K562 (cell line): Measurements from ENCODE around the gene DUS3L. TPM values are rescaled to one million over a fixed set of nuclear protein-coding genes. Genes with fewer than 3 reads are reported as not detected.

Experiments used
- CREBBP ChIP-seq: IDR thresholded peaks from one replicate; pipeline ENCODE4 v1.6.1; 2012; ENCODE audit warnings: low read depth, mild to moderate bottlenecking, control low read depth, inconsistent platforms, low read length
- FOS ChIP-seq: IDR thresholded peaks from 3 replicates; pipeline ENCODE4 v1.6.1; 2011; ENCODE audit not compliant: insufficient read length; ENCODE audit errors: extremely low read depth
- GABPB1 ChIP-seq: sonication (generic); formaldehyde crosslinking; IDR thresholded peaks from 2 replicates; pipeline ENCODE4 v1.8.0; 2022; ENCODE audit warnings: mild to moderate bottlenecking, missing genetic modification reagents
- GABPB2 ChIP-seq: fragments of 250-450 bp; sonication (Bioruptor Pico); conservative IDR thresholded peaks from 2 replicates; pipeline ENCODE4 v1.5.1; 2021; ENCODE audit warnings: mild to moderate bottlenecking
- HMG20A ChIP-seq: fragments of 450-650 bp; formaldehyde crosslinking; conservative IDR thresholded peaks from 2 replicates; pipeline ENCODE4 v1.4.0; 2020; ENCODE audit warnings: mild to moderate bottlenecking, mixed read lengths
- MCM3 ChIP-seq: fragments of 450-650 bp; IDR thresholded peaks from 2 replicates; pipeline ENCODE4 v1.6.1; 2016
- MCM7 ChIP-seq, 2 experiments: fragments of 450-650 bp; IDR thresholded peaks; 2 replicates each; pipeline ENCODE4 v1.6.1; 2016 to 2018
- NCOA6 ChIP-seq: fragments of 450-650 bp; IDR thresholded peaks from 2 replicates; pipeline ENCODE4 v1.6.1; 2017; ENCODE audit warnings: mild to moderate bottlenecking
- PHF21A ChIP-seq: fragments of 450-650 bp; IDR thresholded peaks from 2 replicates; pipeline ENCODE4 v1.6.1; 2017; ENCODE audit warnings: low read depth, borderline replicate concordance
- POLR2A ChIP-seq: fragments of 450-650 bp; conservative IDR thresholded peaks from 2 replicates; pipeline ENCODE4 v1.6.1; 2016
- POU5F1 ChIP-seq: fragments of 150-350 bp; IDR thresholded peaks from 2 replicates; pipeline ENCODE4 v1.6.1; 2014; ENCODE audit warnings: borderline replicate concordance, low read length, low read depth, mild to moderate bottlenecking; ENCODE audit not compliant: partially characterized antibody
- SLC30A9 ChIP-seq: fragments of 250-450 bp; sonication (Bioruptor Pico); IDR thresholded peaks from 2 replicates; pipeline ENCODE4 v1.8.0; 2022; ENCODE audit warnings: mild to moderate bottlenecking, moderate library complexity
- SP2 ChIP-seq: IDR thresholded peaks from 2 replicates; pipeline ENCODE4 v1.6.1; 2011; ENCODE audit warnings: mild to moderate bottlenecking, low read depth, low read length, moderate library complexity; ENCODE audit not compliant: poor library complexity, severe bottlenecking; ENCODE audit errors: extremely low read depth
- SREBF1 ChIP-seq: fragments of 150-350 bp; IDR thresholded peaks from 2 replicates; pipeline ENCODE4 v1.6.1; 2014; ENCODE audit warnings: antibody characterized with exemption, low read depth, low read length, borderline replicate concordance
- SRF ChIP-seq, 2 experiments: fragments of 250-450, 450-650 bp in 1 of 2; sonication (Bioruptor Pico) in 1 of 2; sonication (generic) in 1 of 2; formaldehyde crosslinking; IDR thresholded peaks; 2 replicates each; pipeline versions ENCODE4 v1.5.0 to v1.5.1; 2020 to 2022; ENCODE audit warnings: mild to moderate bottlenecking in 1 of 2, missing genetic modification reagents in 1 of 2
- STAT5B ChIP-seq: fragments of 250-450 bp; sonication (Bioruptor Pico); IDR thresholded peaks from 2 replicates; pipeline ENCODE4 v1.8.0; 2021; ENCODE audit warnings: mild to moderate bottlenecking, inconsistent platforms
- ZNF175 ChIP-seq: fragments of 200-800 bp; sonication (Bioruptor generic); IDR thresholded peaks from 2 replicates; pipeline ENCODE4 v1.6.1; 2016; ENCODE audit warnings: low read depth, mild to moderate bottlenecking, missing genetic modification characterization, missing compliant biosample characterization
- ZNF316 ChIP-seq: fragments of 450-650 bp; IDR thresholded peaks from 2 replicates; pipeline ENCODE4 v1.6.1; 2016
- ZNF431 ChIP-seq: sonication (generic); formaldehyde crosslinking; IDR thresholded peaks from 2 replicates; pipeline ENCODE4 v1.8.0; 2022; ENCODE audit warnings: mild to moderate bottlenecking, missing genetic modification reagents
- ZNF785 ChIP-seq: fragments of 250-450 bp; sonication (Bioruptor Pico); IDR thresholded peaks from 2 replicates; pipeline ENCODE4 v1.4.0; 2020; ENCODE audit warnings: mild to moderate bottlenecking
- polyA plus RNA-seq, 8 experiments: library from polyadenylated mRNA; depleted of rRNA in 4 of 8; stranded (reverse) in 5 of 8; unstranded in 3 of 8; fragments of >200 nt; fragmentation: Nextera tagmentation in 2 of 8; fragmentation: Illumina TruSeq in 1 of 8; extraction: Ambion mirVana in 2 of 8; extraction: Trizol in 1 of 8; gene quantifications; 2 replicates each; pipeline versions ENCODE4 v1.2.1 to v1.2.3, GENCODE V29; 2011 to 2014; ENCODE audit warnings: inconsistent platforms in 1 of 8, missing spikeins in 1 of 8
- total RNA-seq, 7 experiments: library from RNA; depleted of rRNA in 6 of 7; stranded (reverse); fragments of >200 nt in 6 of 7; fragmentation: Illumina TruSeq in 2 of 7; extraction: Trizol in 2 of 7; gene quantifications; 2 replicates each; pipeline versions ENCODE4 v1.2.1 to v1.2.3, GENCODE V29; 2011 to 2021; ENCODE audit warnings: low replicate concordance in 1 of 7
- TF ChIP-seq, protein P1 (sequence below): sonication (generic); formaldehyde crosslinking; IDR thresholded peaks from 2 replicates; pipeline ENCODE4 v1.8.0; 2022; ENCODE audit warnings: missing genetic modification reagents, mild to moderate bottlenecking, borderline replicate concordance
- TF ChIP-seq, protein P2 (sequence below): fragments of 250-450 bp; sonication (Bioruptor Pico); IDR thresholded peaks from 2 replicates; pipeline ENCODE4 v1.4.0; 2020; ENCODE audit warnings: mild to moderate bottlenecking, moderate library complexity, borderline replicate concordance
- TF ChIP-seq, protein P3 (sequence below): fragments of 250-450 bp; sonication (Bioruptor Pico); IDR thresholded peaks from 2 replicates; pipeline ENCODE4 v1.8.0; 2021; ENCODE audit warnings: mild to moderate bottlenecking, moderate library complexity

The DUS3L gene
- total and polyA plus RNA-seq, 9 of the 15 experiments (the other 6 are each of a cell fraction or from before 2014, with no cell fraction given), result 1.7 to 102 (median 77.5) TPM

DNA sequence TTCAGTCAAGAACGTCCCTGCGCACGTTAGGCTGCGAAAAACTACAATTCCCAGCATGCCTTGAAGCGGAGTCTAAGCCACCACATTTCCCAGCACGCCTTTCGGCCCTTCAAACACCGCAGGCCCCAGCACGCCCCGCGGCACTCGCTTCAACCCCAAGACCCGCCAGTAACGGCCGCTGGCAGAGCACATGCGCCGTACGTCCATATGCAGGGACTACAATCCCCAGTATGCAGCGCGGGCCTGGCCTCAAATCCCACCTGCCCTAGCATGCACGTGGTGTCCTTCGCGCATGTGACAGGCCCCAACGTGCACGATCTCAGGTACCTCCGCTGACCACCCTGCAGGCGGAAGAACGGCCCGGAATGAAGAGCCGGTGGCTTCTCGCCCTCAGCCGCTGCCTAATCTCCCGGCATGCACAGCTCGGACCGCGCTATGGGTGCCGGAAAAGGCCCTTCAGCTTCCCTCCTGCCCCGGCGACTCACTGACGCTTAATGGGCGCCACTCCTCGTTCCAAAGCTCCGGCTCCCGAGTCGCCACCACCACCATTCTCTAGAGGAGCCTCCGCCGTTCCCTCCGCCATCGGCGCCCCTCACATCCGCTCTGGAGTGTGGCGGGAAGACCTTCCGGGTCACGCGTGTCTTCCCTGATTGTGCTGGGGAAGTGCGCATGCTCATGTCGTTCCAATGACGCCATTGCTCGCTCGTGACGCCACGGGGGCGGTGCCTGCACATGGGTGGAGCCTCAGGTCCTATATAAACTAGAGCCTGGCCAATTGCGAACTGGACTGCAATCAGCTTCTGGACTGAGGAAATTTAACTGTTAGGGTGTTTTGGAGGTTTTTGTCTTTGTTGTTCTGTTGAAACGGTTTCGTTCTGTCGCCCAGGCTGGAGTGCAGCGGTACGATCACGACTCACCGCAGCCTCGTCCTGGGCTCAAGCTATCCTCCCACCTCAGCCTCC lies at the start of gene DUS3L (continued):
- TF ChIP-seq, protein P1, sequence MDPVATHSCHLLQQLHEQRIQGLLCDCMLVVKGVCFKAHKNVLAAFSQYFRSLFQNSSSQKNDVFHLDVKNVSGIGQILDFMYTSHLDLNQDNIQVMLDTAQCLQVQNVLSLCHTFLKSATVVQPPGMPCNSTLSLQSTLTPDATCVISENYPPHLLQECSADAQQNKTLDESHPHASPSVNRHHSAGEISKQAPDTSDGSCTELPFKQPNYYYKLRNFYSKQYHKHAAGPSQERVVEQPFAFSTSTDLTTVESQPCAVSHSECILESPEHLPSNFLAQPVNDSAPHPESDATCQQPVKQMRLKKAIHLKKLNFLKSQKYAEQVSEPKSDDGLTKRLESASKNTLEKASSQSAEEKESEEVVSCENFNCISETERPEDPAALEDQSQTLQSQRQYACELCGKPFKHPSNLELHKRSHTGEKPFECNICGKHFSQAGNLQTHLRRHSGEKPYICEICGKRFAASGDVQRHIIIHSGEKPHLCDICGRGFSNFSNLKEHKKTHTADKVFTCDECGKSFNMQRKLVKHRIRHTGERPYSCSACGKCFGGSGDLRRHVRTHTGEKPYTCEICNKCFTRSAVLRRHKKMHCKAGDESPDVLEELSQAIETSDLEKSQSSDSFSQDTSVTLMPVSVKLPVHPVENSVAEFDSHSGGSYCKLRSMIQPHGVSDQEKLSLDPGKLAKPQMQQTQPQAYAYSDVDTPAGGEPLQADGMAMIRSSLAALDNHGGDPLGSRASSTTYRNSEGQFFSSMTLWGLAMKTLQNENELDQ (CRISPR knock-in tag), result 0 out of 2 replicates have a peak, but pooled peaks have one; percentile 19
- TF ChIP-seq NCOA6, result no peak
- peak; percentile 99 for TF ChIP-seq GABPB1 (CRISPR knock-in tag)
- TF ChIP-seq HMG20A (CRISPR knock-in tag), result no peak
- no peak for TF ChIP-seq ZNF785
- no peak for TF ChIP-seq MCM7 (IDR thresholded peaks at IDR 0.05)
- TF ChIP-seq SRF (CRISPR knock-in tag; IDR thresholded peaks at IDR 0.05), result peak in 1 of 2 experiments; percentile 50; a peak in 1 of 4 replicates
- no peak for TF ChIP-seq PHF21A
- TF ChIP-seq SP2, result no peak
- TF ChIP-seq POU5F1, result peak; percentile 10
- peak; percentile 90 for TF ChIP-seq ZNF175 (CRISPR knock-in tag)
- TF ChIP-seq FOS, result no peak
- TF ChIP-seq, protein P2, sequence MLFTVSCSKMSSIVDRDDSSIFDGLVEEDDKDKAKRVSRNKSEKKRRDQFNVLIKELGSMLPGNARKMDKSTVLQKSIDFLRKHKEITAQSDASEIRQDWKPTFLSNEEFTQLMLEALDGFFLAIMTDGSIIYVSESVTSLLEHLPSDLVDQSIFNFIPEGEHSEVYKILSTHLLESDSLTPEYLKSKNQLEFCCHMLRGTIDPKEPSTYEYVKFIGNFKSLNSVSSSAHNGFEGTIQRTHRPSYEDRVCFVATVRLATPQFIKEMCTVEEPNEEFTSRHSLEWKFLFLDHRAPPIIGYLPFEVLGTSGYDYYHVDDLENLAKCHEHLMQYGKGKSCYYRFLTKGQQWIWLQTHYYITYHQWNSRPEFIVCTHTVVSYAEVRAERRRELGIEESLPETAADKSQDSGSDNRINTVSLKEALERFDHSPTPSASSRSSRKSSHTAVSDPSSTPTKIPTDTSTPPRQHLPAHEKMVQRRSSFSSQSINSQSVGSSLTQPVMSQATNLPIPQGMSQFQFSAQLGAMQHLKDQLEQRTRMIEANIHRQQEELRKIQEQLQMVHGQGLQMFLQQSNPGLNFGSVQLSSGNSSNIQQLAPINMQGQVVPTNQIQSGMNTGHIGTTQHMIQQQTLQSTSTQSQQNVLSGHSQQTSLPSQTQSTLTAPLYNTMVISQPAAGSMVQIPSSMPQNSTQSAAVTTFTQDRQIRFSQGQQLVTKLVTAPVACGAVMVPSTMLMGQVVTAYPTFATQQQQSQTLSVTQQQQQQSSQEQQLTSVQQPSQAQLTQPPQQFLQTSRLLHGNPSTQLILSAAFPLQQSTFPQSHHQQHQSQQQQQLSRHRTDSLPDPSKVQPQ (CRISPR knock-in tag), result no peak
- no peak for TF ChIP-seq CREBBP
- no peak; the same call in 1 of the 2 replicates for TF ChIP-seq GABPB2
- 0 out of 2 replicates have a peak, but pooled peaks have one; percentile 38 for TF ChIP-seq SREBF1
- TF ChIP-seq, protein P3, sequence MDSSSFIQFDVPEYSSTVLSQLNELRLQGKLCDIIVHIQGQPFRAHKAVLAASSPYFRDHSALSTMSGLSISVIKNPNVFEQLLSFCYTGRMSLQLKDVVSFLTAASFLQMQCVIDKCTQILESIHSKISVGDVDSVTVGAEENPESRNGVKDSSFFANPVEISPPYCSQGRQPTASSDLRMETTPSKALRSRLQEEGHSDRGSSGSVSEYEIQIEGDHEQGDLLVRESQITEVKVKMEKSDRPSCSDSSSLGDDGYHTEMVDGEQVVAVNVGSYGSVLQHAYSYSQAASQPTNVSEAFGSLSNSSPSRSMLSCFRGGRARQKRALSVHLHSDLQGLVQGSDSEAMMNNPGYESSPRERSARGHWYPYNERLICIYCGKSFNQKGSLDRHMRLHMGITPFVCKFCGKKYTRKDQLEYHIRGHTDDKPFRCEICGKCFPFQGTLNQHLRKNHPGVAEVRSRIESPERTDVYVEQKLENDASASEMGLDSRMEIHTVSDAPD (CRISPR knock-in tag), result no peak
- TF ChIP-seq STAT5B (CRISPR knock-in tag), result no peak
- no peak for TF ChIP-seq SLC30A9 (CRISPR knock-in tag)
- peak; percentile 63 for TF ChIP-seq ZNF316
- TF ChIP-seq ZNF431 (CRISPR knock-in tag), result peak; percentile 78
- no peak for TF ChIP-seq MCM3
- TF ChIP-seq POLR2A, result peak; percentile 98
